HepG2 (cell line): ENCODE measurements around the gene C20orf204. TPM values are rescaled to one million over a fixed set of nuclear protein-coding genes. Genes with fewer than 3 reads are reported as not detected.

Source experiments
- ATF7 ChIP-seq, 2 experiments: fragments of 450-650 bp in 1 of 2; sonication (generic) in 1 of 2; formaldehyde crosslinking in 1 of 2; IDR thresholded peaks; 2 replicates each; pipeline versions ENCODE4 v1.4.0 to v1.6.1; 2016 to 2020; ENCODE audit warnings: antibody characterized with exemption in 1 of 2, mild to moderate bottlenecking in 1 of 2, missing genetic modification reagents in 1 of 2
- JDP2 ChIP-seq: sonication (generic); formaldehyde crosslinking; IDR thresholded peaks from 2 replicates; pipeline ENCODE4 v1.8.1; 2022; ENCODE audit warnings: missing genetic modification reagents, borderline replicate concordance
- KDM3A ChIP-seq: IDR thresholded peaks from 2 replicates; pipeline ENCODE4 v1.6.1; 2018; ENCODE audit warnings: low read depth, missing compliant biosample characterization
- KDM5B ChIP-seq: sonication (generic); formaldehyde crosslinking; IDR thresholded peaks from 2 replicates; pipeline ENCODE4 v1.4.0; 2020; ENCODE audit warnings: missing genetic modification reagents, mild to moderate bottlenecking, borderline replicate concordance
- MTF2 ChIP-seq: sonication (generic); formaldehyde crosslinking; IDR thresholded peaks from 2 replicates; pipeline ENCODE4 v1.5.0; 2020; ENCODE audit warnings: missing genetic modification reagents, borderline replicate concordance
- NCOR1 ChIP-seq: fragments of 200-600 bp; sonication (generic); IDR thresholded peaks from 2 replicates; pipeline ENCODE4 v1.7.0; 2017; ENCODE audit warnings: antibody characterized with exemption, low read length, borderline replicate concordance
- POGK ChIP-seq: sonication (generic); formaldehyde crosslinking; conservative IDR thresholded peaks from 2 replicates; pipeline ENCODE4 v1.8.0; 2022; ENCODE audit warnings: mild to moderate bottlenecking, moderate library complexity, missing genetic modification reagents
- PPARG ChIP-seq: conservative IDR thresholded peaks from 2 replicates; pipeline ENCODE4 v1.6.1; 2016; ENCODE audit warnings: missing biosample characterization, missing genetic modification reagents
- RBFOX2 ChIP-seq: fragments of 200-400 bp; formaldehyde crosslinking; IDR thresholded peaks from 2 replicates; pipeline ENCODE4 v1.6.1; 2017; ENCODE audit warnings: low read depth, mild to moderate bottlenecking, low read length
- SP2 ChIP-seq: sonication (generic); formaldehyde crosslinking; IDR thresholded peaks from 2 replicates; pipeline ENCODE4 v1.5.1; 2020; ENCODE audit warnings: mild to moderate bottlenecking, missing genetic modification reagents
- TFAP4 ChIP-seq: sonication (generic); IDR thresholded peaks from 2 replicates; pipeline ENCODE4 v1.6.1; 2016; ENCODE audit warnings: low read depth, borderline replicate concordance
- ZMYM4 ChIP-seq: sonication (generic); formaldehyde crosslinking; IDR thresholded peaks from 2 replicates; pipeline ENCODE4 v1.8.1; 2023; ENCODE audit warnings: mild to moderate bottlenecking, missing genetic modification reagents
- ZNF430 ChIP-seq: sonication (generic); formaldehyde crosslinking; IDR thresholded peaks from 2 replicates; pipeline ENCODE4 v1.9.0; 2021; ENCODE audit warnings: mild to moderate bottlenecking, missing genetic modification reagents
- polyA plus RNA-seq, 8 experiments: library from polyadenylated mRNA; depleted of rRNA in 3 of 8; stranded (reverse) in 7 of 8; unstranded in 1 of 8; fragments of >200 nt; fragmentation: Illumina TruSeq in 4 of 8; extraction: Trizol in 4 of 8; gene quantifications; 2 replicates each; pipeline versions ENCODE4 v1.2.1 to v1.2.3, GENCODE V29; 2011 to 2016; ENCODE audit warnings: low read depth in 4 of 8, missing spikeins in 1 of 8, mixed read lengths in 1 of 8; ENCODE audit not compliant: insufficient read depth in 1 of 8
- total RNA-seq, 5 experiments: library from RNA; depleted of rRNA; stranded (reverse); fragments of >200 nt; fragmentation: Illumina TruSeq; extraction: Trizol; gene quantifications; 2 replicates each; pipeline ENCODE4 v1.2.3, GENCODE V29; 2016; ENCODE audit warnings: low read depth in 1 of 5
- TF ChIP-seq, protein P1 (sequence below): sonication (generic); formaldehyde crosslinking; IDR thresholded peaks from 2 replicates; pipeline ENCODE4 v1.4.0; 2020; ENCODE audit warnings: missing genetic modification reagents
- TF ChIP-seq, protein P2 (sequence below): sonication (generic); formaldehyde crosslinking; IDR thresholded peaks from 2 replicates; pipeline ENCODE4 v1.5.0; 2020; ENCODE audit warnings: mild to moderate bottlenecking, missing genetic modification reagents, borderline replicate concordance

Gene C20orf204
- total and polyA plus RNA-seq, 2 of the 13 experiments (the other 11 are each of a cell fraction or from before 2014, with no cell fraction given) = 22.1 to 80.0 TPM

DNA sequence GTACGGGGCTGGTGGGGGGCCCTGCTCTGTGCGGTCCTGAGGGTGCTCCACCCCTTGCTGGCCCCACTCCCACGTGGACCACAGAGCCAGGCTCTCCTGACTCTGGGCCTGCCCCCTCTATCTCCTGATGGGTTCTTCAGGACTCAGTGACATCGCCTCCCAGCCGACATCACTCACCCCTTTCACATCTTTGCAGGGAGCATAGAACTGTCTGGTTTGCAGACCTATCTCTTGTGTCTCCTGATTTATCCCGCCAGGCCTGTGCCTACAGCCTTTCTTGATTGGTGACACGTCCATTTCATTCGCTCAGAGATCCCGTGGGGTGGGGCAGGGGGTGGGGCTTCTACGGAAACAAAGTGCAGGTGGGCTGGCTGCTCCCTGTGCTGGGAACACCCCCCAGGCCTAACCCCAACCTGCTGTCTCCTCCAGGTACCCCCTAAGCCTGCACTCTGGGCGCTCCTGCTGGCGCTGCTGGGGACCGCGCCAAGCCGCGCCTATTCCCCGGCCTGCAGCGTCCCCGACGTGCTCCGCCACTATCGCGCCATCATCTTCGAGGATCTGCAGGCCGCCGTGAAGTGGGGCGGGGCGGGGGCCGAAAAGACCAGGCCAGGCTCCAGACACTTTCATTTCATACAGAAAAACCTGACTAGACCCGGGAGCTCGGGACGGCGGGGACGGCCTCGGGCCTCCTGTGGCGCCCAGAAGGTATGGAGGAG lies 1.7 kb downstream of the C20orf204 start (continued):
- TF ChIP-seq, protein P1, sequence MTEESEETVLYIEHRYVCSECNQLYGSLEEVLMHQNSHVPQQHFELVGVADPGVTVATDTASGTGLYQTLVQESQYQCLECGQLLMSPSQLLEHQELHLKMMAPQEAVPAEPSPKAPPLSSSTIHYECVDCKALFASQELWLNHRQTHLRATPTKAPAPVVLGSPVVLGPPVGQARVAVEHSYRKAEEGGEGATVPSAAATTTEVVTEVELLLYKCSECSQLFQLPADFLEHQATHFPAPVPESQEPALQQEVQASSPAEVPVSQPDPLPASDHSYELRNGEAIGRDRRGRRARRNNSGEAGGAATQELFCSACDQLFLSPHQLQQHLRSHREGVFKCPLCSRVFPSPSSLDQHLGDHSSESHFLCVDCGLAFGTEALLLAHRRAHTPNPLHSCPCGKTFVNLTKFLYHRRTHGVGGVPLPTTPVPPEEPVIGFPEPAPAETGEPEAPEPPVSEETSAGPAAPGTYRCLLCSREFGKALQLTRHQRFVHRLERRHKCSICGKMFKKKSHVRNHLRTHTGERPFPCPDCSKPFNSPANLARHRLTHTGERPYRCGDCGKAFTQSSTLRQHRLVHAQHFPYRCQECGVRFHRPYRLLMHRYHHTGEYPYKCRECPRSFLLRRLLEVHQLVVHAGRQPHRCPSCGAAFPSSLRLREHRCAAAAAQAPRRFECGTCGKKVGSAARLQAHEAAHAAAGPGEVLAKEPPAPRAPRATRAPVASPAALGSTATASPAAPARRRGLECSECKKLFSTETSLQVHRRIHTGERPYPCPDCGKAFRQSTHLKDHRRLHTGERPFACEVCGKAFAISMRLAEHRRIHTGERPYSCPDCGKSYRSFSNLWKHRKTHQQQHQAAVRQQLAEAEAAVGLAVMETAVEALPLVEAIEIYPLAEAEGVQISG (CRISPR knock-in tag) = peak; percentile 25; the same call in 1 of the 2 replicates
- TF ChIP-seq MTF2 (CRISPR knock-in tag) (no peak), ZNF430 (CRISPR knock-in tag) (no peak), POGK (no peak), TFAP4 (no peak), PPARG (CRISPR knock-in tag) (no peak), KDM3A (CRISPR knock-in tag) (0 out of 2 replicates have a peak, but pooled peaks have one; percentile 4), ZMYM4 (CRISPR knock-in tag) (no peak), RBFOX2 (peak; percentile 68), JDP2 (CRISPR knock-in tag) (no peak), SP2 (CRISPR knock-in tag) (no peak), ATF7 (IDR thresholded peaks at IDR 0.05) (no peak), ATF7 (CRISPR knock-in tag; IDR thresholded peaks at IDR 0.05) (no peak), KDM5B (CRISPR knock-in tag) (no peak), NCOR1 (no peak)
- TF ChIP-seq, protein P2, sequence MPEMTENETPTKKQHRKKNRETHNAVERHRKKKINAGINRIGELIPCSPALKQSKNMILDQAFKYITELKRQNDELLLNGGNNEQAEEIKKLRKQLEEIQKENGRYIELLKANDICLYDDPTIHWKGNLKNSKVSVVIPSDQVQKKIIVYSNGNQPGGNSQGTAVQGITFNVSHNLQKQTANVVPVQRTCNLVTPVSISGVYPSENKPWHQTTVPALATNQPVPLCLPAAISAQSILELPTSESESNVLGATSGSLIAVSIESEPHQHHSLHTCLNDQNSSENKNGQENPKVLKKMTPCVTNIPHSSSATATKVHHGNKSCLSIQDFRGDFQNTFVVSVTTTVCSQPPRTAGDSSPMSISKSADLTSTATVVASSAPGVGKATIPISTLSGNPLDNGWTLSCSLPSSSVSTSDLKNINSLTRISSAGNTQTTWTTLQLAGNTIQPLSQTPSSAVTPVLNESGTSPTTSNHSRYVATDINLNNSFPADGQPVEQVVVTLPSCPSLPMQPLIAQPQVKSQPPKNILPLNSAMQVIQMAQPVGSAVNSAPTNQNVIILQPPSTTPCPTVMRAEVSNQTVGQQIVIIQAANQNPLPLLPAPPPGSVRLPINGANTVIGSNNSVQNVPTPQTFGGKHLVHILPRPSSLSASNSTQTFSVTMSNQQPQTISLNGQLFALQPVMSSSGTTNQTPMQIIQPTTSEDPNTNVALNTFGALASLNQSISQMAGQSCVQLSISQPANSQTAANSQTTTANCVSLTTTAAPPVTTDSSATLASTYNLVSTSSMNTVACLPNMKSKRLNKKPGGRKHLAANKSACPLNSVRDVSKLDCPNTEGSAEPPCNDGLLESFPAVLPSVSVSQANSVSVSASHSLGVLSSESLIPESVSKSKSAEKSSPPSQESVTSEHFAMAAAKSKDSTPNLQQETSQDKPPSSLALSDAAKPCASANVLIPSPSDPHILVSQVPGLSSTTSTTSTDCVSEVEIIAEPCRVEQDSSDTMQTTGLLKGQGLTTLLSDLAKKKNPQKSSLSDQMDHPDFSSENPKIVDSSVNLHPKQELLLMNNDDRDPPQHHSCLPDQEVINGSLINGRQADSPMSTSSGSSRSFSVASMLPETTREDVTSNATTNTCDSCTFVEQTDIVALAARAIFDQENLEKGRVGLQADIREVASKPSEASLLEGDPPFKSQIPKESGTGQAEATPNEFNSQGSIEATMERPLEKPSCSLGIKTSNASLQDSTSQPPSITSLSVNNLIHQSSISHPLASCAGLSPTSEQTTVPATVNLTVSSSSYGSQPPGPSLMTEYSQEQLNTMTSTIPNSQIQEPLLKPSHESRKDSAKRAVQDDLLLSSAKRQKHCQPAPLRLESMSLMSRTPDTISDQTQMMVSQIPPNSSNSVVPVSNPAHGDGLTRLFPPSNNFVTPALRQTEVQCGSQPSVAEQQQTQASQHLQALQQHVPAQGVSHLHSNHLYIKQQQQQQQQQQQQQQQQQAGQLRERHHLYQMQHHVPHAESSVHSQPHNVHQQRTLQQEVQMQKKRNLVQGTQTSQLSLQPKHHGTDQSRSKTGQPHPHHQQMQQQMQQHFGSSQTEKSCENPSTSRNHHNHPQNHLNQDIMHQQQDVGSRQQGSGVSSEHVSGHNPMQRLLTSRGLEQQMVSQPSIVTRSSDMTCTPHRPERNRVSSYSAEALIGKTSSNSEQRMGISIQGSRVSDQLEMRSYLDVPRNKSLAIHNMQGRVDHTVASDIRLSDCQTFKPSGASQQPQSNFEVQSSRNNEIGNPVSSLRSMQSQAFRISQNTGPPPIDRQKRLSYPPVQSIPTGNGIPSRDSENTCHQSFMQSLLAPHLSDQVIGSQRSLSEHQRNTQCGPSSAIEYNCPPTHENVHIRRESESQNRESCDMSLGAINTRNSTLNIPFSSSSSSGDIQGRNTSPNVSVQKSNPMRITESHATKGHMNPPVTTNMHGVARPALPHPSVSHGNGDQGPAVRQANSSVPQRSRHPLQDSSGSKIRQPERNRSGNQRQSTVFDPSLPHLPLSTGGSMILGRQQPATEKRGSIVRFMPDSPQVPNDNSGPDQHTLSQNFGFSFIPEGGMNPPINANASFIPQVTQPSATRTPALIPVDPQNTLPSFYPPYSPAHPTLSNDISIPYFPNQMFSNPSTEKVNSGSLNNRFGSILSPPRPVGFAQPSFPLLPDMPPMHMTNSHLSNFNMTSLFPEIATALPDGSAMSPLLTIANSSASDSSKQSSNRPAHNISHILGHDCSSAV (CRISPR knock-in tag) = no peak
